Vagina (tissue), 2 donors: Measurements from ENCODE around the gene AMACR. TPM values are rescaled to one million over a fixed set of nuclear protein-coding genes. Genes with fewer than 3 reads are reported as not detected.

Experiments
- DNase-seq, 2 donors: peaks; one replicate each; pipeline ENCODE4 v3.0.0-alpha.2; 2017; ENCODE audit errors: extremely low spot score in 2 of 2
- H3K27ac ChIP-seq: fragments of 200-600 bp; sonication (generic); one replicate; pipeline ENCODE4 v1.5.1; 2019
- H3K27me3 ChIP-seq: fragments of 200-600 bp; sonication (generic); one replicate; pipeline ENCODE4 v1.5.1; 2019
- H3K36me3 ChIP-seq, 2 donors: fragments of 200-600 bp; sonication (generic); one replicate each; pipeline ENCODE4 v1.5.1; 2017 to 2019
- H3K4me1 ChIP-seq: fragments of 200-600 bp; sonication (generic); one replicate; pipeline ENCODE4 v1.5.1; 2019
- H3K4me3 ChIP-seq, 2 donors: fragments of 200-600 bp; sonication (generic); 1 replicate in 1 of 2; 2 replicates in 1 of 2; pipeline ENCODE4 v1.5.1; 2016 to 2019
- H3K9me3 ChIP-seq: fragments of 200-600 bp; sonication (generic); one replicate; pipeline ENCODE4 v1.5.1; 2019
- CTCF ChIP-seq, 3 experiments: fragments of 450-650 bp in 2 of 3; fragments of 200-600 bp in 1 of 3; sonication (generic) in 1 of 3; IDR thresholded peaks; one replicate each; pipeline ENCODE4 v1.5.1; 2017 to 2019; ENCODE audit warnings: antibody characterized with exemption in 3 of 3, mild to moderate bottlenecking in 2 of 3, moderate library complexity in 2 of 3
- POLR2A ChIP-seq, 2 donors: fragments of 450-650 bp; IDR thresholded peaks; one replicate each; pipeline ENCODE4 v1.6.1; 2017; ENCODE audit warnings: antibody characterized with exemption in 2 of 2, mild to moderate bottlenecking in 2 of 2, moderate library complexity in 2 of 2
- POLR2AphosphoS5 ChIP-seq, 2 donors: sonication (generic); formaldehyde crosslinking; IDR thresholded peaks; one replicate each; pipeline ENCODE4 v1.9.0; 2017; ENCODE audit warnings: antibody characterized with exemption in 2 of 2, mild to moderate bottlenecking in 2 of 2, low read depth in 1 of 2; ENCODE audit not compliant: insufficient read depth in 1 of 2
- intact Hi-C: fragments of 100-400 bp; cut with DNase I; formaldehyde crosslinking; loops from one replicate; pipeline ENCODE4 v1.15.1; 2023
- total RNA-seq: library from RNA; depleted of rRNA; stranded (reverse); fragments of >200 nt; gene quantifications from one replicate; pipeline ENCODE4 v1.2.3, GENCODE V29; 2016

Gene AMACR
- total RNA-seq, 1 donor from 2014 or later, result 4.9 TPM

GRCh38 chr5:33984671-33985124, 23.2 kb downstream of the AMACR start, which contains the start of gene SLC45A2:
SLC45A2 (minus strand) TSS chr5:33984693; CDS start chr5:33984583, 110 bp downstream.
- H3K9me3 ChIP-seq, result no peaks in the 10 kb centered on the region
- peaks cover 0 to 22% of the 10 kb centered on the region in 2 donors for H3K36me3 ChIP-seq
- no peaks in the 10 kb centered on the region for H3K27me3 ChIP-seq
- H3K4me3 ChIP-seq, result no peak within 1 kb of the TSS
- intact Hi-C loops, result no loop called here
- no peak for DNase-seq
- H3K4me1 ChIP-seq, result no peaks in the 10 kb centered on the region
- TF ChIP-seq POLR2A (IDR thresholded peaks at IDR 0.05), result no peak
- no peak within 1 kb of the TSS for H3K27ac ChIP-seq

GRCh38 chr5:33984178-33984577, 23.7 kb downstream of the AMACR start:
- no peaks in the 10 kb centered on the region for H3K27me3 ChIP-seq
- H3K27ac ChIP-seq, result no peak overlapping the region
- no peak overlapping the region for H3K4me3 ChIP-seq
- intact Hi-C loops, result no loop called here
- H3K36me3 ChIP-seq, result peaks cover 0 to 22% of the 10 kb centered on the region in 2 donors
- no peak for DNase-seq
- TF ChIP-seq CTCF (IDR thresholded peaks at IDR 0.05) (no peak), POLR2AphosphoS5 (IDR thresholded peaks at IDR 0.05; ENCODE audit: insufficient read depth in 1 of 2, low read depth in 1 of 2) (no peak), POLR2A (IDR thresholded peaks at IDR 0.05) (no peak)
- H3K4me1 ChIP-seq, result no peaks in the 10 kb centered on the region
- H3K9me3 ChIP-seq, result no peaks in the 10 kb centered on the region

GRCh38 chr5:33981408-33982162, 26.3 kb downstream of the AMACR start:
- peaks cover 0 to 5% of the 10 kb centered on the region in 2 donors for H3K36me3 ChIP-seq
- H3K27ac ChIP-seq, result no peak overlapping the region
- DNase-seq, result no peak
- no peak overlapping the region for H3K4me3 ChIP-seq
- no peak for TF ChIP-seq POLR2AphosphoS5 (IDR thresholded peaks at IDR 0.05; ENCODE audit: insufficient read depth in 1 of 2, low read depth in 1 of 2)
- no peak for TF ChIP-seq CTCF (IDR thresholded peaks at IDR 0.05)
- no peak for TF ChIP-seq POLR2A (IDR thresholded peaks at IDR 0.05)
- no peaks in the 10 kb centered on the region for H3K27me3 ChIP-seq
- intact Hi-C loops, result no loop called here
- H3K9me3 ChIP-seq, result no peaks in the 10 kb centered on the region
- H3K4me1 ChIP-seq, result no peaks in the 10 kb centered on the region

GRCh38 chr5:33980030-33980429, 27.8 kb downstream of the AMACR start:
- H3K9me3 ChIP-seq, result no peaks in the 10 kb centered on the region
- H3K4me1 ChIP-seq, result peaks cover 7% of the 10 kb centered on the region
- H3K27me3 ChIP-seq, result no peaks in the 10 kb centered on the region
- H3K4me3 ChIP-seq, result no peak overlapping the region
- DNase-seq, result no peak
- TF ChIP-seq POLR2AphosphoS5 (IDR thresholded peaks at IDR 0.05; ENCODE audit: insufficient read depth in 1 of 2, low read depth in 1 of 2) (no peak), CTCF (IDR thresholded peaks at IDR 0.05) (no peak), POLR2A (IDR thresholded peaks at IDR 0.05) (no peak)
- intact Hi-C loops, result no loop called here
- H3K36me3 ChIP-seq, result no peaks in the 10 kb centered on the region
- H3K27ac ChIP-seq, result no peak overlapping the region

- H3K9me3 ChIP-seq, result no peaks in the 10 kb centered on the region
- H3K27me3 ChIP-seq, result no peaks in the 10 kb centered on the region
- H3K4me3 ChIP-seq, result no peak overlapping the region
- no peak overlapping the region for H3K27ac ChIP-seq
- no peak for DNase-seq
- TF ChIP-seq POLR2AphosphoS5 (IDR thresholded peaks at IDR 0.05; ENCODE audit: insufficient read depth in 1 of 2, low read depth in 1 of 2) (no peak), CTCF (IDR thresholded peaks at IDR 0.05) (no peak), POLR2A (IDR thresholded peaks at IDR 0.05) (no peak)
- H3K36me3 ChIP-seq, result no peaks in the 10 kb centered on the region
- intact Hi-C loops, result no loop called here
- H3K4me1 ChIP-seq, result peaks cover 7% of the 10 kb centered on the region
Measured at GRCh38 chr5:33978306-33978705, 29.5 kb downstream of the AMACR start.
